GM18867 (cell line): ENCODE measurements around the gene ADAM23.

Experiments used
- ATAC-seq: cut with Tn5 transposase; IDR thresholded peaks from one replicate; pipeline ENCODE4 v1.9.1; 2021; ENCODE audit warnings: mild to moderate bottlenecking, moderate library complexity; ENCODE audit not compliant: unreplicated experiment

ADAM23 gene

DNA sequence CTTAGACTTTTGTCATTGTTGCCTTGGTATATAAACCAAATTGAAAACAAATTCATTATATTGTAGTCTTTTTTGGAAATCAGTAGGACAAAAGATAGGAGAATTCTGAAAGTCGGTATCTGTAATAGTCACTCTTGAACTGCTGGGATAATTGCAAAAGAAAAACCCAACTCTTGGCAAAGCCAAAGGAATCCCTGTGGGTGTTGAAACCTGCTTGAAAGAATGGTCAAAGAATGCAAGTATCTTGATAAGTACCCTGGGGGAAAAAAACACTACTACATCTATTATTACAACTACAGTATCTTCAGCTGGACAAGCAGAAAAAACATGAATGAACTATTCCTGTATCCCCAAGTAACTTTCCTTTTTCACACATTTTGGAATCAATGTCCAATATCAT is 191.7 kb downstream of the ADAM23 start:
- ATAC-seq: no peak

DNA sequence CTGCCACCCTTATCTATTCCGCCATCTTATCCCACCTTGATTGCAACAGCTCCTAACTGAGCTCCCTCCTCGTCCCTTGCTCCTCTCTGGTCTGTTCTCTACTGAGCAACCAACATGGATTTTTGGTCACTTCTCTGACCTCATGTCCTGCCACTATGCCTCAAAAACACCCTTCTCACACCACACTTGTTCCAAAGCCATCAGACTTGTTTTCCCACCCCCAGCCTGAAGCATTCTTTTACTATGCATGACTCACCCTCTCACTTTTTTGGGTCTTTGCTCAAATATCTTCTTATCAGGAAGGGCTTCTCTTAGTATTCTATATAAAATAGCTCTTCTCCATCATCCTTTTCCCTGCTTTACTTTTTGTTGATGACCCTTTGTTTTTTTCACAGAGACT is 196.3 kb downstream of the ADAM23 start:
- no peak for ATAC-seq

DNA sequence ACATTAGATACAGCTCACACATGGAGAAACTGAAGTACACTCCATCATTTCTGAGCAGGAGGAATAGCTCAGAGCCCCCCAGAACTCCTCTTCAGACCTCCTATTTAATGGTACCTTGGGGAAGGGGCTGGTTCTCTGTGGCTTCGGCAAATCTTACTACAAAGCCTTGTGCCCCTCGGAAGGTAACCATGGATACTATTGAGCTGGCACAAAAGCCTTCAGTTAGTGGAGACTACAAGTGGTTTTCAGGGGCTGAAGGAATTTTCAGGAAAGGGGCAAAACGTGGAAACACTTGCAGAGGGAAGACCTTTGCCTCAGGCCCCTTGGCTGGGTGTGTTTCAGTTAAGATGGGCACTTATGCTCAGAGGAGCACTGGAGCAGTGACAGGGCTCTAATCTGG is 197.9 kb downstream of the ADAM23 start:
- no peak for ATAC-seq

DNA sequence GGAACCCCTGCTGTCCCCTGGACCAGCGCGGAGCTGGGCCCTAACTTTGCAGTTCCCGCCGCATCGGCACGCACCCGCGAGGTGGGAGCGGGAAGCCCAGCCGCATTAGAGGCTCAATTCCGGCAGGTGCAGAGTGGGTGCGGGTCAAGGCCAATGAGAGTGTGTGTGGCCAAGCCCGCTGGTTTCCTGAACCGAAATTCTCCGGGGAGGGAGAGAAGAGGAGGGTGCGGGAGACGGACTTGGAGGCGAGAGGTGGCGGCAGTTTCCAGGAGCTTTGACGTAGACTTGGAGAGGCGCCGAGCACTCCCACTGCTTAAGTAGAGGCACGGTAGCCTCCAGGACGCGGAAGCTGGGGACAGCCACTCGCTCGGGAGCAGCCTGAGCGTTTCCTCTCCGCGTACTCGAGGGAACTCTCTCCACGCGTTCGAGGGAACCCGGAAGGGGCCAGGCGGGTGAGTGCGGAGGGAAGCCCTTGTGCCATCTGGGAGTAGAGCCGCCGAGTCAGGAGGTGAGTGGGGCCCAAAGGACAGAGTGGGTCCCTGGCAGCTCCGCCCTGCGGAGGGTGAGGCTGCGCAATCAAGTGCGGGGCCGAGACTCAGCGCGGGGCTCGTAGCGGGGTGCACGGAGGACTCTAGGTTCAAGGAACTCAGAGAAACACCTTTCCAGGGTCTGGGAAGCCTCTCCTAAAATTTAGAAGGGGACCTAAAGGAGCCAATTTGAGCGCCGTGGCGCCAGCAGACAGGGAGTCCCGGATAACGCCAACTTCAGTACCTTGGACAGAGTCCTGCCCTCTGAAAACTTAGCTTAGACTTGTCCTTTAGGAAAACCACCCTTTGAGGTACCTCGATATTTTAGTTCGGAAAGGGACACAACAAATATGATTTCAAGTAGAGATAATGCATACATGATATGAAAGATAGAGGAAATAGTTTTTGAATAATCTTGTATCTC is 199.0 kb downstream of the ADAM23 start, which contains the start of gene FAM237A:
Gene FAM237A (plus strand): TSS at position 413 of the 951 bp plus-strand sequence. CDS start 1,750 bp downstream, outside the sequence.
- no peak for ATAC-seq

DNA sequence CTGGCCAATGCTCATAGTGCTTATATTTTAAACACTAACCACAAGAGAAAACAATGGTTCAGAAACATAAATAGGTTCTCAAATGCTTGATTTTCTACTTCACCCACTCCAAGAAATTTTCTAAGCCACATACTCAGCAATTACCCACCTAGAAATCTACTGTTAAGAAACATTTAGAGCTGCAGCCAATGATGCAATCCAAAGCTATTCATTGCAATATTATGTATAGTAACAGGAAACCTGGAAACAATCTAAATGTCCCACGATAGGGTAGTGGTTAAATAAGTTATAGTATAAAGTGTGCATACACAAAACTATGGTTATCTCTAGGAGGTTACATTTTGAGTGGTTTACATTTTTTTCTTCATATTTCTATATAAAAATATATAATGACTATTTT is 204.7 kb downstream of the ADAM23 start:
- no peak for ATAC-seq

DNA sequence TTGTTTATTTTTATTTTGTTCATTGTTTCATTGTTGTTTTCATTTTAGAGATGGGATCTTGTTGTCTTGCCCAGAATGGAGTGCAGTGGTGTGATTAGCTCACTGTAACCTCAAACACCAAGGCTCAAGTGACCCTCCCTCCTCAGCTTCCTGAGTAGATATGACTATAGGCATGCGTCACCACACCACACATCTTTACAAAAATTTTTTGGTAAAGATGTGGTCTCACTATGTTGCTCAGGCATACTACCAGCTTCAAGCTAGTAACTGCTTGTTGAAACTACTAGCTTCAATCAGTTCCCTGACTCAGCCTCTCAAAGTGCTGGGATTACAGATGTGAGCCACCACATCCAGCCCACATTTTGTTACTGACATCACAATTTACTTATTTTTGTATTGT is 213.8 kb downstream of the ADAM23 start:
- no peak for ATAC-seq

DNA sequence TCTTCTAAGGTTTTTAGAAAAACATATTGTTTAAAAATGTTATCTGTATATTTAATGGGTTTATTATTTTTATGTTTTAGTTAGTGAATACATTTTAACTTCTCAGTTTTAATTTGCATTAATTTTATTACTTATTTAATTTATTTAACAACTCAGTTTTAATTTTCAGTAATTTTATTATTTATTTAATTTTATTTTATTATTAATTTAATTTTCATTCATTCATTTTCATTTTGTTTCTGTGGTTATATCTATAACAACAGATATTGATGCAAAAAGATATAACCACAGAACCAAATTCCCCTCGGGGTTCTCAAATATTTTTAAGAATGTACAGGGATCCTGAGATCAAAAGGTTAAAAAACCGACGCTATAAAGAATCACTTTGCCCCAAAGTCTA is 221.9 kb downstream of the ADAM23 start:
- ATAC-seq: no peak
